Mesendoderm (in vitro differentiated cells): ENCODE results near the gene KLHL29.
"Not testable (repeated sequence)": the region's sequence is repeated elsewhere in the genome, so short reads cannot be mapped to it uniquely, and the experiment has no call there.

ENCODE experiments used
- DNase-seq: peaks from one replicate; pipeline ENCODE4 v3.0.0; 2013
- H2AK5ac ChIP-seq: 2 replicates; pipeline ENCODE4 v1.6.1; 2013; ENCODE audit warnings: low read length, inconsistent platforms
- H2BK120ac ChIP-seq: 2 replicates; pipeline ENCODE4 v1.6.1; 2013; ENCODE audit warnings: low read depth, mild to moderate bottlenecking, low read length, moderate library complexity, mixed read lengths
- H2BK15ac ChIP-seq: replicated peaks from 2 replicates; pipeline ENCODE4 v1.6.1; 2013; ENCODE audit warnings: low read depth, mild to moderate bottlenecking, moderate library complexity
- H2BK5ac ChIP-seq: 2 replicates; pipeline ENCODE4 v1.6.1; 2013; ENCODE audit warnings: low read length, inconsistent platforms
- H3K18ac ChIP-seq: 2 replicates; pipeline ENCODE4 v1.6.1; 2013; ENCODE audit warnings: mild to moderate bottlenecking, low read length, mixed read lengths
- H3K23ac ChIP-seq: one replicate; pipeline ENCODE4 v1.6.1; 2013; ENCODE audit warnings: low read length
- H3K27ac ChIP-seq: 2 replicates; pipeline ENCODE4 v1.5.1; 2013; ENCODE audit warnings: low read depth, mild to moderate bottlenecking, inconsistent platforms, low read length, moderate library complexity
- H3K27me3 ChIP-seq: 2 replicates; pipeline ENCODE4 v1.6.1; 2013; ENCODE audit warnings: low read length, control low read depth, mild to moderate bottlenecking, inconsistent platforms; ENCODE audit not compliant: insufficient read depth, poor library complexity
- H3K36me3 ChIP-seq: 2 replicates; pipeline ENCODE4 v1.6.1; 2013; ENCODE audit warnings: low read length, inconsistent platforms; ENCODE audit not compliant: control insufficient read depth, insufficient read depth
- H3K4ac ChIP-seq: one replicate; pipeline ENCODE4 v1.6.1; 2013; ENCODE audit warnings: low read depth, mild to moderate bottlenecking, low read length, moderate library complexity
- H3K4me1 ChIP-seq: 2 replicates; pipeline ENCODE4 v1.6.1; 2013; ENCODE audit warnings: low read depth, low read length, inconsistent platforms; ENCODE audit not compliant: control insufficient read depth
- H3K4me2 ChIP-seq: 2 replicates; pipeline ENCODE4 v1.6.1; 2013; ENCODE audit warnings: low read length
- H3K4me3 ChIP-seq: 2 replicates; pipeline ENCODE4 v1.5.1; 2013; ENCODE audit warnings: mild to moderate bottlenecking, low read length
- H3K56ac ChIP-seq: one replicate; pipeline ENCODE4 v1.6.1; 2013; ENCODE audit warnings: low read length
- H3K79me1 ChIP-seq: 2 replicates; pipeline ENCODE4 v1.6.1; 2013; ENCODE audit warnings: low read length, inconsistent platforms
- H3K79me2 ChIP-seq: 2 replicates; pipeline ENCODE4 v1.6.1; 2013; ENCODE audit warnings: mild to moderate bottlenecking, low read length; ENCODE audit not compliant: control insufficient read depth, insufficient read depth
- H3K9ac ChIP-seq: 2 replicates; pipeline ENCODE4 v1.6.1; 2013; ENCODE audit warnings: low read length, inconsistent platforms
- H4K5ac ChIP-seq: one replicate; pipeline ENCODE4 v1.6.1; 2013; ENCODE audit warnings: low read length
- H4K8ac ChIP-seq: one replicate; pipeline ENCODE4 v1.6.1; 2013; ENCODE audit warnings: low read depth, mild to moderate bottlenecking, control low read depth, low read length, moderate library complexity
- WGBS: extraction: QIAGEN DNeasy Blood & Tissue Kit; methylation state at CpG from one replicate; pipeline ENCODE4 v1.1.7; 2013; ENCODE audit warnings: low lambda C conversion rate, missing lambda C conversion rate; ENCODE audit not compliant: insufficient coverage; ENCODE audit errors: extremely low coverage; 5-methylcytosine and 5-hydroxymethylcytosine counted together

The KLHL29 gene

DNA sequence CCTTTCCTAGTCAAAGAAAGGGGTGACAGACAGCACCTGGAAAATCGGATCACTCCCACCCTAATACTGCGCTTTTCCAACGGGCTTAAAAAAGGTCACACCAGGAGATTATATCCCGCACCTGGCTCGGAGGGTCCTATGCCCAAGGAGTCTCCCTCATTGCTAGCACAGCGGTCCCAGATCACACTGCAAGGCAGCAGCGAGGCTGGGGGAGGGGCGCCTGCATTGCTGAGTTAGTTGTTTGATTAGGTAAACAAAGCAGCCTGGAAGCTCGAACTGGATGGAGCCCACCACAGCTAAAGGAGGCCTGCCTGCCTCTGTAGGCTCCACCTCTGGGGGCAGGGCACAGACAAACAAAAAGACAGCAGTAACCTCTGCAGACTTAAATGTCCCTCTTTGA is 351.8 kb downstream of the KLHL29 start:
- H3K36me3 ChIP-seq, H3K27ac ChIP-seq, H2BK15ac ChIP-seq, H3K79me1 ChIP-seq, H3K23ac ChIP-seq, DNase-seq, H3K4me3 ChIP-seq, H3K4me1 ChIP-seq, H2BK120ac ChIP-seq, H3K27me3 ChIP-seq, H4K8ac ChIP-seq, H3K18ac ChIP-seq, H3K9ac ChIP-seq, H3K56ac ChIP-seq, H3K79me2 ChIP-seq, H3K4me2 ChIP-seq, H2BK5ac ChIP-seq, H2AK5ac ChIP-seq, H3K4ac ChIP-seq, H4K5ac ChIP-seq: not testable (repeated sequence)
- no CpG with 5 or more reads among the region's 9 CpGs for WGBS

GRCh38 chr2:23745068-23745725 is 360.2 kb downstream of the KLHL29 start:
- Histone ChIP-seq H2BK5ac (no peak overlapping the region), H3K18ac (no peak overlapping the region), H3K9ac (no peak overlapping the region), H3K4me2 (no peak overlapping the region), H3K36me3 (no peaks in the 10 kb centered on the region), H3K4ac (no peak overlapping the region), H2BK15ac (no peak overlapping the region), H3K79me2 (no peaks in the 10 kb centered on the region), H3K27ac (no peak overlapping the region), H4K5ac (no peak overlapping the region), H2AK5ac (no peak overlapping the region), H3K27me3 (no peaks in the 10 kb centered on the region), H3K23ac (no peak overlapping the region), H4K8ac (no peak overlapping the region), H2BK120ac (no peak overlapping the region), H3K56ac (no peak overlapping the region), H3K4me1 (no peaks in the 10 kb centered on the region), H3K4me3 (no peak overlapping the region), H3K79me1 (no peaks in the 10 kb centered on the region)
- no CpG with 5 or more reads among the region's 8 CpGs for WGBS
- no peak for DNase-seq

DNA sequence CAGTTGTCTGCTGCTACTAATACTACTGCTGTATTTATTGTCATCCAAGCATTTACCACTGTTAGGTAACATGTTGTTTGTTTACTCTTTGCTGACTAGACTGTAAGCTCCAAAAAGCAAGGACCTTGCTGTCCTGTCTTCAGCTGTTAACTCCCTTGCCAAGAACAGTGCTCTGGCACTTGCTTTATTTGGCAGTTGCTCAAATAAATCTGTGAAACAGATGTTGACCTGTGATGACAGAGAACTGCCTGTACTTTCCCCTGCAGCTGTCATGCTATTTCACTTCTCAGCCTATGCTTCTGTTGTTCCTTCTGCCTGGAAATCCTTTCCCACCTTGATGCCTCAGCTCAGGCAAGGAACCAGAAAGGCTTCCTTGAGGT is 360.7 kb downstream of the KLHL29 start:
- H3K9ac ChIP-seq = no peak overlapping the region
- H2BK5ac ChIP-seq = no peak overlapping the region
- no peaks in the 10 kb centered on the region for H3K36me3 ChIP-seq
- H2BK120ac ChIP-seq = no peak overlapping the region
- H4K8ac ChIP-seq = no peak overlapping the region
- H3K4me2 ChIP-seq = no peak overlapping the region
- H3K56ac ChIP-seq = no peak overlapping the region
- H3K4me1 ChIP-seq = no peaks in the 10 kb centered on the region
- H3K27ac ChIP-seq = no peak overlapping the region
- no peak overlapping the region for H2BK15ac ChIP-seq
- no peaks in the 10 kb centered on the region for H3K79me1 ChIP-seq
- H3K18ac ChIP-seq = no peak overlapping the region
- no peak overlapping the region for H2AK5ac ChIP-seq
- DNase-seq = no peak
- H3K4ac ChIP-seq = no peak overlapping the region
- no peaks in the 10 kb centered on the region for H3K79me2 ChIP-seq
- H4K5ac ChIP-seq = no peak overlapping the region
- H3K23ac ChIP-seq = no peak overlapping the region
- H3K27me3 ChIP-seq = no peaks in the 10 kb centered on the region
- H3K4me3 ChIP-seq = no peak overlapping the region

- Histone ChIP-seq H3K4me2 (no peak overlapping the region), H2BK120ac (no peak overlapping the region), H3K56ac (no peak overlapping the region), H3K79me2 (no peaks in the 10 kb centered on the region), H3K4ac (no peak overlapping the region), H3K27ac (no peak overlapping the region), H4K8ac (no peak overlapping the region), H3K18ac (no peak overlapping the region), H4K5ac (no peak overlapping the region), H3K27me3 (no peaks in the 10 kb centered on the region), H3K9ac (no peak overlapping the region), H2AK5ac (no peak overlapping the region), H3K79me1 (no peaks in the 10 kb centered on the region), H3K4me1 (no peaks in the 10 kb centered on the region), H3K4me3 (no peak overlapping the region), H2BK5ac (no peak overlapping the region), H2BK15ac (no peak overlapping the region), H3K23ac (no peak overlapping the region), H3K36me3 (no peaks in the 10 kb centered on the region)
- WGBS = no CpG with 5 or more reads among the region's 2 CpGs
- no peak for DNase-seq
Observed at GRCh38 chr2:23746141-23746863, 361.3 kb downstream of the KLHL29 start.

DNA sequence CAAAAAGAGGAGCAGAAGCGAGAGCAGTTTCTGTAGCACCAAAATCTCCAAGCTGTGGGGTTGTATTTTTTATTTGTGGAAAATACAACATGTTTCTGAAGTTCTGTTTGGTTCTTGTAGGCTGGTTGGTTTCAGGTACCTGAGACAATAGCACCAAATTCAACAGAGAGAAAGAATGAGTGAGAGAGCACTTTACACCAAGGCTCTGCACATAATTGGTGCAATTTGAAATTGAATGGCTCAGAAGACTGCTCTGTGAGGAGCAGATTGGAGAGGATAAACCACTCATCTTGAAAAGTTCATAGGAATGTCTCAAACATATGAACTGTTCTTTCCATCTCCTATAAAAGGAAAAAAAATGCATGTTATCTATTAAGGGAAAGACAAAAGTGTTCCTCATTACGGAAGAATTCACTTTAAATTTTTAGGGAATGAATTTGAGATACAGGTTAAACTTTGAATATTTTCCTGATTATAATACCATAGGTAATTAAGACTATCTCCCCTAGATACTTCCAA is 366.8 kb downstream of the KLHL29 start:
- Histone ChIP-seq H3K56ac (no peak overlapping the region), H3K27ac (peak overlapping the region; percentile 44), H3K4me1 (peaks cover 8% of the 10 kb centered on the region), H3K27me3 (no peaks in the 10 kb centered on the region), H3K18ac (peak overlapping the region; percentile 90), H3K4me3 (no peak overlapping the region), H4K5ac (no peak overlapping the region), H3K79me1 (no peaks in the 10 kb centered on the region), H2BK120ac (no peak overlapping the region), H3K79me2 (no peaks in the 10 kb centered on the region), H2BK15ac (no peak overlapping the region), H2BK5ac (no peak overlapping the region), H3K23ac (no peak overlapping the region), H3K9ac (no peak overlapping the region), H3K36me3 (no peaks in the 10 kb centered on the region), H3K4me2 (no peak overlapping the region), H4K8ac (no peak overlapping the region), H2AK5ac (no peak overlapping the region), H3K4ac (no peak overlapping the region)
- DNase-seq = peak; percentile 6
- no CpG with 5 or more reads among the region's 2 CpGs for WGBS
